Kidney capillary endothelial cell (primary cell): ENCODE results near the gene NEDD4L.

Experiments used
- DNase-seq: peaks from one replicate; pipeline ENCODE4 v3.0.0-alpha.2; 2018; ENCODE audit warnings: low spot score

The NEDD4L gene

GRCh38 chr18:58398648-58399398, 354.8 kb downstream of the NEDD4L start:
- DNase-seq, result no peak

GRCh38 chr18:58400331-58400870, 356.4 kb downstream of the NEDD4L start:
- no peak for DNase-seq

GRCh38 chr18:58401191-58401590, 357.2 kb downstream of the NEDD4L start:
- DNase-seq, result no peak

- DNase-seq, result no peak
These were observed 358.2 kb downstream of the NEDD4L start for GRCh38 chr18:58402247-58402646.

- no peak for DNase-seq
These were observed 359.1 kb downstream of the NEDD4L start for GRCh38 chr18:58402951-58403702.

GRCh38 chr18:58403799-58404455, 359.9 kb downstream of the NEDD4L start:
- no peak for DNase-seq

GRCh38 chr18:58405107-58405898, 361.3 kb downstream of the NEDD4L start:
- DNase-seq, result no peak

GRCh38 chr18:58407263-58407648, 363.2 kb downstream of the NEDD4L start:
- DNase-seq, result no peak

- DNase-seq, result no peak
These were observed 363.8 kb downstream of the NEDD4L start for GRCh38 chr18:58407649-58408407.

- DNase-seq, result no peak
These were observed 364.6 kb downstream of the NEDD4L start for GRCh38 chr18:58408665-58409064.

- no peak for DNase-seq
These were observed 365.9 kb downstream of the NEDD4L start for GRCh38 chr18:58409802-58410445.

GRCh38 chr18:58411323-58411722, 367.3 kb downstream of the NEDD4L start:
- DNase-seq, result no peak

GRCh38 chr18:58412844-58413666, 369.0 kb downstream of the NEDD4L start:
- DNase-seq, result no peak

GRCh38 chr18:58413667-58414628, 369.9 kb downstream of the NEDD4L start:
- no peak for DNase-seq

- no peak for DNase-seq
These were observed 372.1 kb downstream of the NEDD4L start for GRCh38 chr18:58416014-58416703.

- DNase-seq, result no peak
These were observed 373.0 kb downstream of the NEDD4L start for GRCh38 chr18:58416704-58417683.

GRCh38 chr18:58417752-58418151, 373.7 kb downstream of the NEDD4L start:
- DNase-seq, result peak; percentile 70
